Erythroblast (primary cell): ENCODE results near the gene PTPRN2.

ENCODE experiments used
- GATA1 ChIP-seq: IDR thresholded peaks from 2 replicates; pipeline ENCODE4 v1.6.1; 2011; ENCODE audit warnings: low read depth, mild to moderate bottlenecking, control low read depth, low read length, moderate library complexity
- POLR2A ChIP-seq: IDR thresholded peaks from 2 replicates; pipeline ENCODE4 v1.6.1; 2011; ENCODE audit warnings: mild to moderate bottlenecking, low read length

- TF ChIP-seq POLR2A: no peak
- TF ChIP-seq GATA1: no peak
Observed at GRCh38 chr7:157730614-157731013, 857.0 kb downstream of the PTPRN2 start.
